ENCODE results near the gene ADAMTS14.

DNA sequence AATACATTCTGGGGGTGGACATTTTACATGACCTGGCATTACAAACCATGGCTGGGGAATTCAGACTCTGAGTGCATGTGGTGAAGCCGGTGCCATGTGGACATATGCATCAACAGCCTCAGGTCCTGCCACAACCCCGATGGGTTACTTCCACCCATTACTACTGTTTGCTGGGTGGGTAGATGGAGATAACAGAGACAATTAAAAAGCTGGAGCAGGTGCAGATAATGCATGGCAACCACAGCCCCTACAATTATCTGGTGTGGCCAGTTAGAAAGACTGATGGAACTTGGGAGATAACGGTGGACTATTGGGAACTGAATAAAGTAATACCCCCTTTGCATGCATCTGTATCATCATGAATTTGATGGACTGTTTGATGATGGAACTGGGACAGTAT is 21.6 kb upstream of the ADAMTS14 start:
- TF ChIP-seq TAF1 (IDR thresholded peaks at IDR 0.05; ENCODE audit: low read depth, low read length) (no peak), POLR2AphosphoS5 (IDR thresholded peaks at IDR 0.05; ENCODE audit: low read depth, low read length) (no peak), POLR2A (IDR thresholded peaks at IDR 0.05; ENCODE audit: low read depth, low read length) (no peak), POU2F2 (IDR thresholded peaks at IDR 0.05; ENCODE audit: low read depth, low read length) (no peak), PAX5 (IDR thresholded peaks at IDR 0.05; ENCODE audit: insufficient read depth, low read length, severe bottlenecking) (no peak)

Measured in GM12891 (cell line).